ENCODE results near the gene PTCH1. TPM values are rescaled to one million over a fixed set of nuclear protein-coding genes. Genes with fewer than 3 reads are reported as not detected.

The PTCH1 gene
- total and polyA plus RNA-seq, 10 of the 15 experiments (the other 5 are each of a cell fraction or from before 2014, with no cell fraction given), result 0.16 to 6.1 (median 2.6) TPM

DNA sequence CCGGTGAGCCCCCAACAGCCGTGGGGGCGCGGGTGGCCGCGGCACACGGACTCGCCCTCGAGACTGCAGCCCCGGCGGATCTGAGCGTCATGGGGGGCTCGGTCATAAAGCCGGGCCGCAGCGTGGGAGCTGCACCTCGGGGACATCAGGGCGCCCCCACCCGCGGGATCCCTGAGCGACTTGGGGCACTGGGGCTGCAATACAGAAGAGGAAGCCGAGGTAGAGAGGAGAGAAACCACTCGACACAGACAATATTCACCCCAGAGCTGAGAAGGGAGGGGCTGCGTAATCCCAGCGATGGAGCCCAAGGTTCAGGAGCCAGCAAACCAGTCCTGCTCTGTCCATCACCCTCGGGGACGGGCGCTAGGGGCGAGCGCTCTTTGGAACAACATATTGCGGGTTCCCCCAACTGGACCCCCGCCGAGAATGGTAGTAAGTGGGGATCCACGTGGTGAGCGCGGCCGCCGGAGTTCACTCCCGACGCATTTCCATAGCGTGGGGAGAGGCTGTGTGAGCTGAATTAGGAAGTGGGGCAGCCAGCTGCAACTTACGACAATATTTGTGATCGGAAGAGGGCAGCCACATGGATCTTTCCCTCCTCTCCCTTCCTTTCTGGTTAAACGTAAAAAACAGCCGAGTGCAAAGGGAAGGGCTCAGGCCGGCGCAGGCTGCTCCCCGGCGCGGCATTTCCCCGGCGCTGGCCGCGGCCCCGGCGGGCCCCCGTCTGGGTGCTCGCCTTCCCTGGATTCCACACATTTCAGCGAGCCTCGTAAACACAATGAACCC is 9.9 kb downstream of the PTCH1 start (continued):
- no peak for TF ChIP-seq STAT1 (conservative IDR thresholded peaks at IDR 0.05)
- TF ChIP-seq KDM1A (IDR thresholded peaks at IDR 0.05; ENCODE audit: borderline replicate concordance), result no peak
- TF ChIP-seq RUNX3 (IDR thresholded peaks at IDR 0.05; ENCODE audit: low read length), result no peak
- TF ChIP-seq HDAC6 (IDR thresholded peaks at IDR 0.05; ENCODE audit: unreplicated experiment), result no peak
- TF ChIP-seq GABPA (IDR thresholded peaks at IDR 0.05; ENCODE audit: low read depth), result no peak
- peak; percentile 65; the same call in 1 of the 2 replicates for TF ChIP-seq LARP7 (IDR thresholded peaks at IDR 0.05)

DNA sequence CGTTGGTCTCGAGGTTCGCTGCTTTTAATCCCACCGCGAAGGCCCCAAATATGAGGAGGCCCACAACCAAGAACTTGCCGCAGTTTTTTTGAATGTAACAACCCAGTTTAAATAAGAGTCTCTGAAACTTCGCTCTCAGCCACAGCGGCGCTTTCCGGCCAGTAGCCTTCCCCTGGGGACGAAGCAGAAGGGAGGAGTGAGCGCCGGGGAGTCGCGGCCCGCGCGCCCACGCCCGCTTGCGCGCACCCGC is 10.4 kb downstream of the PTCH1 start:
- TSS peak; percentile 89 for BruUV-seq (replicated peaks)
- under 1% methylated on average over 23 of the region's 23 CpGs for WGBS (ENCODE audit: insufficient coverage, insufficient replicate concordance, low lambda C conversion rate, missing lambda C conversion rate)
- peak overlapping the region; percentile 71 for H2AFZ ChIP-seq (ENCODE audit: control insufficient read depth, low read depth, low read length)
- intact Hi-C loops (cut with micrococcal nuclease; ENCODE audit: unreplicated experiment), result loop anchor here (1.0 to 10.0 kb wide), 5 partner anchors 44 to 371 kb away; partner anchors contain the start of genes ERCC6L2 and FANCC
- DNase-seq (ENCODE audit: low read depth, low spot score), result no peak
- ChIA-PET POLR2A (no interaction called here), CTCF (no interaction called here), SMC1A (ENCODE audit: uncharacterized antibody, unreplicated experiment) (interaction anchor here (1.7 kb wide), 1 partner anchor 12 kb away, joined by 5 read pairs; no protein-coding TSS in a partner anchor), RAD21 (ENCODE audit: unreplicated experiment) (interaction anchor here (1.0 to 2.5 kb wide), 2 partner anchors 12 to 44 kb away, joined by 4 to 14 read pairs; no protein-coding TSS in a partner anchor)
- H3K79me2 ChIP-seq (ENCODE audit: control insufficient read depth, insufficient read depth, low read length), result peaks cover 32% of the 10 kb centered on the region
- peak overlapping the region; percentile 94 for H3K4me3 ChIP-seq
- peak overlapping the region; percentile 90 for H3K27ac ChIP-seq (ENCODE audit: control insufficient read depth, insufficient read depth)
- FAIRE-seq, result peak; percentile 65
- peaks cover 20% of the 10 kb centered on the region for H3K4me1 ChIP-seq (ENCODE audit: control insufficient read depth, insufficient read depth, low read length)
- peak overlapping the region; percentile 90 for H3K9ac ChIP-seq (ENCODE audit: control insufficient read depth, insufficient read depth, low read length)
- H4K20me1 ChIP-seq (ENCODE audit: control insufficient read depth, insufficient read depth), result no peaks in the 10 kb centered on the region
- in situ Hi-C loops (cut with MboI), result loop anchor here (10.0 kb wide), 1 partner anchor 368 kb away; the partner anchor contains the start of gene ERCC6L2
- peak; percentile 42 for ATAC-seq
- H3K4me2 ChIP-seq (ENCODE audit: control insufficient read depth, insufficient read depth), result peak overlapping the region; percentile 79
- peaks cover 0 to 2% of the 10 kb centered on the region in 2 experiments; a peak in 2 of 4 replicates for H3K27me3 ChIP-seq (replicated peaks in 1 of 2; ENCODE audit: control insufficient read depth in 2 of 2, insufficient read depth in 2 of 2, low read length in 1 of 2)
- no peaks in the 10 kb centered on the region for H3K9me3 ChIP-seq (replicated peaks; ENCODE audit: control insufficient read depth, insufficient read depth, low read length)
- no peaks in the 10 kb centered on the region for H3K36me3 ChIP-seq (ENCODE audit: control insufficient read depth in 2 of 2, insufficient read depth in 2 of 2, low read length in 1 of 2)
- TF ChIP-seq, protein P1, sequence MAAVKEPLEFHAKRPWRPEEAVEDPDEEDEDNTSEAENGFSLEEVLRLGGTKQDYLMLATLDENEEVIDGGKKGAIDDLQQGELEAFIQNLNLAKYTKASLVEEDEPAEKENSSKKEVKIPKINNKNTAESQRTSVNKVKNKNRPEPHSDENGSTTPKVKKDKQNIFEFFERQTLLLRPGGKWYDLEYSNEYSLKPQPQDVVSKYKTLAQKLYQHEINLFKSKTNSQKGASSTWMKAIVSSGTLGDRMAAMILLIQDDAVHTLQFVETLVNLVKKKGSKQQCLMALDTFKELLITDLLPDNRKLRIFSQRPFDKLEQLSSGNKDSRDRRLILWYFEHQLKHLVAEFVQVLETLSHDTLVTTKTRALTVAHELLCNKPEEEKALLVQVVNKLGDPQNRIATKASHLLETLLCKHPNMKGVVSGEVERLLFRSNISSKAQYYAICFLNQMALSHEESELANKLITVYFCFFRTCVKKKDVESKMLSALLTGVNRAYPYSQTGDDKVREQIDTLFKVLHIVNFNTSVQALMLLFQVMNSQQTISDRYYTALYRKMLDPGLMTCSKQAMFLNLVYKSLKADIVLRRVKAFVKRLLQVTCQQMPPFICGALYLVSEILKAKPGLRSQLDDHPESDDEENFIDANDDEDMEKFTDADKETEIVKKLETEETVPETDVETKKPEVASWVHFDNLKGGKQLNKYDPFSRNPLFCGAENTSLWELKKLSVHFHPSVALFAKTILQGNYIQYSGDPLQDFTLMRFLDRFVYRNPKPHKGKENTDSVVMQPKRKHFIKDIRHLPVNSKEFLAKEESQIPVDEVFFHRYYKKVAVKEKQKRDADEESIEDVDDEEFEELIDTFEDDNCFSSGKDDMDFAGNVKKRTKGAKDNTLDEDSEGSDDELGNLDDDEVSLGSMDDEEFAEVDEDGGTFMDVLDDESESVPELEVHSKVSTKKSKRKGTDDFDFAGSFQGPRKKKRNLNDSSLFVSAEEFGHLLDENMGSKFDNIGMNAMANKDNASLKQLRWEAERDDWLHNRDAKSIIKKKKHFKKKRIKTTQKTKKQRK (IDR thresholded peaks at IDR 0.05; ENCODE audit: low read depth, low read length), result no peak
- TF ChIP-seq CEBPB (IDR thresholded peaks at IDR 0.05; ENCODE audit: borderline replicate concordance in 1 of 2, low read depth in 2 of 2, low read length in 2 of 2) (no peak), EP300 (IDR thresholded peaks at IDR 0.05; ENCODE audit: borderline replicate concordance in 1 of 2, control insufficient read depth in 1 of 2, low read depth in 2 of 2, low read length in 2 of 2) (peak in 1 of 2 experiments; percentile 10; a peak in 1 of 4 replicates), NBN (IDR thresholded peaks at IDR 0.05) (0 out of 2 replicates have a peak, but pooled peaks have one; percentile 48), MEF2B (IDR thresholded peaks at IDR 0.05; ENCODE audit: partially characterized antibody, poor library complexity, severe bottlenecking) (peak; percentile 84), NFXL1 (IDR thresholded peaks at IDR 0.05; ENCODE audit: borderline replicate concordance) (0 out of 2 replicates have a peak, but pooled peaks have one; percentile 64), SIN3A (IDR thresholded peaks at IDR 0.05; ENCODE audit: low read depth, low read length) (peak; percentile 70; the same call in 1 of the 2 replicates)
- TF ChIP-seq, protein P2, sequence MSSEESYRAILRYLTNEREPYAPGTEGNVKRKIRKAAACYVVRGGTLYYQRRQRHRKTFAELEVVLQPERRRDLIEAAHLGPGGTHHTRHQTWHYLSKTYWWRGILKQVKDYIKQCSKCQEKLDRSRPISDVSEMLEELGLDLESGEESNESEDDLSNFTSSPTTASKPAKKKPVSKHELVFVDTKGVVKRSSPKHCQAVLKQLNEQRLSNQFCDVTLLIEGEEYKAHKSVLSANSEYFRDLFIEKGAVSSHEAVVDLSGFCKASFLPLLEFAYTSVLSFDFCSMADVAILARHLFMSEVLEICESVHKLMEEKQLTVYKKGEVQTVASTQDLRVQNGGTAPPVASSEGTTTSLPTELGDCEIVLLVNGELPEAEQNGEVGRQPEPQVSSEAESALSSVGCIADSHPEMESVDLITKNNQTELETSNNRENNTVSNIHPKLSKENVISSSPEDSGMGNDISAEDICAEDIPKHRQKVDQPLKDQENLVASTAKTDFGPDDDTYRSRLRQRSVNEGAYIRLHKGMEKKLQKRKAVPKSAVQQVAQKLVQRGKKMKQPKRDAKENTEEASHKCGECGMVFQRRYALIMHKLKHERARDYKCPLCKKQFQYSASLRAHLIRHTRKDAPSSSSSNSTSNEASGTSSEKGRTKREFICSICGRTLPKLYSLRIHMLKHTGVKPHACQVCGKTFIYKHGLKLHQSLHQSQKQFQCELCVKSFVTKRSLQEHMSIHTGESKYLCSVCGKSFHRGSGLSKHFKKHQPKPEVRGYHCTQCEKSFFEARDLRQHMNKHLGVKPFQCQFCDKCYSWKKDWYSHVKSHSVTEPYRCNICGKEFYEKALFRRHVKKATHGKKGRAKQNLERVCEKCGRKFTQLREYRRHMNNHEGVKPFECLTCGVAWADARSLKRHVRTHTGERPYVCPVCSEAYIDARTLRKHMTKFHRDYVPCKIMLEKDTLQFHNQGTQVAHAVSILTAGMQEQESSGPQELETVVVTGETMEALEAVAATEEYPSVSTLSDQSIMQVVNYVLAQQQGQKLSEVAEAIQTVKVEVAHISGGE (CRISPR knock-in tag; IDR thresholded peaks at IDR 0.05), result no peak

Measured in GM12878 (cell line).